SK-N-SH (cell line): ENCODE data around the gene MMS22L. TPM values are rescaled to one million over a fixed set of nuclear protein-coding genes. Genes with fewer than 3 reads are reported as not detected.

Source experiments
- CTCF ChIA-PET: fragments of 300-600, 350-600 bp; formaldehyde crosslinking; extraction: SDS; loops from one replicate; lab custom pipeline; 2021; lab: Yijun Ruan, JAX
- POLR2A ChIA-PET: fragments of 350-600 bp; sonication (Branson Sonifier 250); formaldehyde crosslinking; extraction: SDS; loops from one replicate; lab custom pipeline; 2020; ENCODE audit warnings: antibody characterized with exemption, inconsistent platforms; lab: Yijun Ruan, JAX
- DNase-seq: peaks from one replicate; pipeline ENCODE4 v3.0.0; 2012
- H2AFZ ChIP-seq: fragments of 200-600 bp; sonication (generic); 2 replicates; pipeline ENCODE4 v1.8.1; 2016; ENCODE audit warnings: antibody characterized with exemption, mild to moderate bottlenecking, low read depth
- H3F3A ChIP-seq: fragments of 200-600 bp; sonication (generic); replicated peaks from 2 replicates; pipeline ENCODE3; 2016; ENCODE audit warnings: antibody characterized with exemption, mild to moderate bottlenecking; ENCODE audit not compliant: insufficient read depth
- H3K27ac ChIP-seq, 2 experiments: fragments of 200-500 bp in 1 of 2; fragments of 200-600 bp in 1 of 2; sonication (Bioruptor generic) in 1 of 2; sonication (generic), shearing (Covaris generic) in 1 of 2; 2 replicates each; pipeline versions ENCODE4 v1.5.1 to v1.6.1; 2014 to 2016; ENCODE audit warnings: low read depth in 2 of 2, inconsistent platforms in 1 of 2, low read length in 1 of 2, mild to moderate bottlenecking in 1 of 2, mixed read lengths in 1 of 2
- H3K27me3 ChIP-seq: fragments of 200-600 bp; sonication (generic), shearing (Covaris generic); 2 replicates; pipeline ENCODE4 v1.6.1; 2016; ENCODE audit warnings: mixed run types; ENCODE audit not compliant: insufficient read depth
- H3K36me3 ChIP-seq, 2 experiments: fragments of 200-500 bp in 1 of 2; fragments of 200-600 bp in 1 of 2; sonication (Bioruptor generic) in 1 of 2; sonication (generic) in 1 of 2; replicated peaks in 1 of 2; 2 replicates each; pipeline versions ENCODE3 to v1.5.1; 2014 to 2016; ENCODE audit warnings: low read length in 1 of 2, mild to moderate bottlenecking in 1 of 2; ENCODE audit not compliant: insufficient read depth in 2 of 2, control insufficient read depth in 1 of 2
- H3K4me1 ChIP-seq, 2 experiments: fragments of 200-500 bp in 1 of 2; fragments of 200-600 bp in 1 of 2; sonication (Bioruptor generic) in 1 of 2; sonication (generic), shearing (Covaris generic) in 1 of 2; 2 replicates each; pipeline versions ENCODE4 v1.5.1 to v1.6.1; 2014 to 2016; ENCODE audit warnings: low read depth in 1 of 2, low read length in 1 of 2, mixed run types in 1 of 2; ENCODE audit not compliant: insufficient read depth in 2 of 2, control insufficient read depth in 1 of 2
- H3K4me2 ChIP-seq: fragments of 200-600 bp; sonication (generic), shearing (Covaris generic); 2 replicates; pipeline ENCODE4 v1.6.1; 2017; ENCODE audit warnings: mixed run types
- H3K4me3 ChIP-seq, 2 experiments: fragments of 200-500 bp in 1 of 2; fragments of 200-600 bp in 1 of 2; sonication (Bioruptor generic) in 1 of 2; sonication (generic), shearing (Covaris generic) in 1 of 2; 2 replicates each; pipeline versions ENCODE4 v1.5.1 to v1.8.1; 2014 to 2016; ENCODE audit warnings: low read depth in 2 of 2, inconsistent platforms in 1 of 2, low read length in 1 of 2, mild to moderate bottlenecking in 1 of 2, mixed read lengths in 1 of 2, moderate library complexity in 1 of 2
- H3K79me2 ChIP-seq: fragments of 200-600 bp; sonication (generic); 2 replicates; pipeline ENCODE4 v1.8.1; 2017; ENCODE audit warnings: mild to moderate bottlenecking; ENCODE audit not compliant: insufficient read depth
- H3K9ac ChIP-seq: fragments of 200-600 bp; sonication (generic); 2 replicates; pipeline ENCODE4 v1.6.1; 2017; ENCODE audit warnings: mixed run types
- H3K9me2 ChIP-seq: fragments of 200-600 bp; sonication (generic); 2 replicates; pipeline ENCODE4 v1.6.1; 2017; ENCODE audit warnings: mixed run types
- H3K9me3 ChIP-seq: fragments of 200-600 bp; sonication (generic); 2 replicates; pipeline ENCODE4 v1.6.1; 2017; ENCODE audit warnings: mixed run types, mild to moderate bottlenecking, moderate library complexity
- H4K20me1 ChIP-seq: fragments of 200-600 bp; sonication (generic); 2 replicates; pipeline ENCODE4 v1.6.1; 2017; ENCODE audit warnings: mild to moderate bottlenecking, mixed run types; ENCODE audit not compliant: insufficient read depth
- ELF1 ChIP-seq: IDR thresholded peaks from 2 replicates; pipeline ENCODE4 v1.4.0; 2012
- EP300 ChIP-seq, 2 experiments: IDR thresholded peaks; 2 replicates each; pipeline versions ENCODE4 v1.4.0 to v1.6.1; 2012; ENCODE audit warnings: borderline replicate concordance in 1 of 2, low read depth in 1 of 2, low read length in 1 of 2
- FOXJ3 ChIP-seq: sonication (generic); formaldehyde crosslinking; IDR thresholded peaks from 2 replicates; pipeline ENCODE4 v1.5.1; 2020; ENCODE audit warnings: mild to moderate bottlenecking, missing genetic modification reagents
- GABPA ChIP-seq: IDR thresholded peaks from 2 replicates; pipeline ENCODE4 v1.4.0; 2012; ENCODE audit warnings: low read depth, mild to moderate bottlenecking
- GATA2 ChIP-seq: sonication (generic); formaldehyde crosslinking; IDR thresholded peaks from 2 replicates; pipeline ENCODE4 v1.5.0; 2020; ENCODE audit warnings: mild to moderate bottlenecking, missing genetic modification reagents
- MEF2A ChIP-seq: IDR thresholded peaks from 2 replicates; pipeline ENCODE4 v1.4.0; 2012; ENCODE audit warnings: low read depth, borderline replicate concordance
- NFIC ChIP-seq: IDR thresholded peaks from 2 replicates; pipeline ENCODE4 v1.4.0; 2012; ENCODE audit warnings: borderline replicate concordance
- RAD21 ChIP-seq: IDR thresholded peaks from 2 replicates; pipeline ENCODE4 v1.6.1; 2012; ENCODE audit warnings: mild to moderate bottlenecking, low read length
- SIN3A ChIP-seq: IDR thresholded peaks from 2 replicates; pipeline ENCODE4 v1.6.1; 2012; ENCODE audit warnings: low read depth, mild to moderate bottlenecking, low read length, moderate library complexity, borderline replicate concordance
- SMC3 ChIP-seq: IDR thresholded peaks from 2 replicates; pipeline ENCODE4 v1.6.1; 2012; ENCODE audit warnings: low read depth, low read length, improper control_type of control experiment
- TEAD4 ChIP-seq: IDR thresholded peaks from 2 replicates; pipeline ENCODE4 v1.4.0; 2012; ENCODE audit warnings: mild to moderate bottlenecking, borderline replicate concordance; ENCODE audit not compliant: insufficient read depth
- WGBS: methylation state at CpG from one replicate; pipeline ENCODE4 v1.1.6; 2017; ENCODE audit warnings: low lambda C conversion rate; 5-methylcytosine and 5-hydroxymethylcytosine counted together
- polyA plus RNA-seq, 3 experiments: library from polyadenylated mRNA; depleted of rRNA; stranded (reverse); fragments of >200 nt; gene quantifications; 2 replicates each; pipeline ENCODE4 v1.2.3, GENCODE V29; 2012
- TF ChIP-seq, protein P1 (sequence below): IDR thresholded peaks from 2 replicates; pipeline ENCODE4 v1.4.0; 2012; ENCODE audit warnings: low read depth
- TF ChIP-seq, protein P2 (sequence below): IDR thresholded peaks from 2 replicates; pipeline ENCODE4 v1.6.1; 2012; ENCODE audit warnings: mild to moderate bottlenecking, low read depth, low read length, moderate library complexity
- TF ChIP-seq, protein P3 (sequence below): fragments of 150-350 bp; IDR thresholded peaks from 2 replicates; pipeline ENCODE4 v1.6.1; 2017; ENCODE audit warnings: antibody characterized with exemption, low read length, low read depth, borderline replicate concordance
- TF ChIP-seq, protein P4 (sequence below): IDR thresholded peaks from 2 replicates; pipeline ENCODE4 v1.4.0; 2012; ENCODE audit warnings: low read depth, borderline replicate concordance

Gene MMS22L
- polyA plus RNA-seq, 1 of the 3 experiments (the other 2 are of a cell fraction) = 4.3 TPM

DNA sequence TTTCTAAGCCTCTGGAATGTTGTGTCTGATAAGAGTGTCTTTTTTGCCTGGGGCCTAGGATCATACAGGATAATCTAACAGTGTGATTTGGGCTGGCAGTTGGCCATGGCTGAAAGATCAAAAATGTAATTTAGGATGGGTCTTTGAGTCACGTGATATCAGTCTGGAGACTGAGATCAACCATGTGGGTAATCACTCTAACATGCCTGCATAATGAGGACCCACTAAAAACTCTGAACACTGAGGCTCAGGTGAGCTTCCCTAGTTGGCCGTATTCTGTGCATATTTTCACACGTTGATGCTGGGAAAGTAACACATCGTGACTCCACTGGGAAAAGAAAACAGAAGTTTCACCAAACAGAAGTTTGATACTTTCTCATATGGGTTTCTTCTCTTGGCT lies 6.3 kb upstream of the MMS22L start:
- 75% methylated on average over 4 of the region's 4 CpGs for whole genome bisulfite sequencing
- no peak overlapping the region for H3K27ac ChIP-seq
- H3K9me3 ChIP-seq = no peaks in the 10 kb centered on the region
- no peaks in the 10 kb centered on the region for H3K27me3 ChIP-seq
- POLR2A ChIA-PET = no interaction called here
- no peak for DNase-seq
- TF ChIP-seq SIN3A = no peak
- TF ChIP-seq TEAD4 = no peak
- TF ChIP-seq GABPA = no peak
- TF ChIP-seq, protein P1, sequence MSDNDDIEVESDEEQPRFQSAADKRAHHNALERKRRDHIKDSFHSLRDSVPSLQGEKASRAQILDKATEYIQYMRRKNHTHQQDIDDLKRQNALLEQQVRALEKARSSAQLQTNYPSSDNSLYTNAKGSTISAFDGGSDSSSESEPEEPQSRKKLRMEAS = no peak
- TF ChIP-seq, protein P2, sequence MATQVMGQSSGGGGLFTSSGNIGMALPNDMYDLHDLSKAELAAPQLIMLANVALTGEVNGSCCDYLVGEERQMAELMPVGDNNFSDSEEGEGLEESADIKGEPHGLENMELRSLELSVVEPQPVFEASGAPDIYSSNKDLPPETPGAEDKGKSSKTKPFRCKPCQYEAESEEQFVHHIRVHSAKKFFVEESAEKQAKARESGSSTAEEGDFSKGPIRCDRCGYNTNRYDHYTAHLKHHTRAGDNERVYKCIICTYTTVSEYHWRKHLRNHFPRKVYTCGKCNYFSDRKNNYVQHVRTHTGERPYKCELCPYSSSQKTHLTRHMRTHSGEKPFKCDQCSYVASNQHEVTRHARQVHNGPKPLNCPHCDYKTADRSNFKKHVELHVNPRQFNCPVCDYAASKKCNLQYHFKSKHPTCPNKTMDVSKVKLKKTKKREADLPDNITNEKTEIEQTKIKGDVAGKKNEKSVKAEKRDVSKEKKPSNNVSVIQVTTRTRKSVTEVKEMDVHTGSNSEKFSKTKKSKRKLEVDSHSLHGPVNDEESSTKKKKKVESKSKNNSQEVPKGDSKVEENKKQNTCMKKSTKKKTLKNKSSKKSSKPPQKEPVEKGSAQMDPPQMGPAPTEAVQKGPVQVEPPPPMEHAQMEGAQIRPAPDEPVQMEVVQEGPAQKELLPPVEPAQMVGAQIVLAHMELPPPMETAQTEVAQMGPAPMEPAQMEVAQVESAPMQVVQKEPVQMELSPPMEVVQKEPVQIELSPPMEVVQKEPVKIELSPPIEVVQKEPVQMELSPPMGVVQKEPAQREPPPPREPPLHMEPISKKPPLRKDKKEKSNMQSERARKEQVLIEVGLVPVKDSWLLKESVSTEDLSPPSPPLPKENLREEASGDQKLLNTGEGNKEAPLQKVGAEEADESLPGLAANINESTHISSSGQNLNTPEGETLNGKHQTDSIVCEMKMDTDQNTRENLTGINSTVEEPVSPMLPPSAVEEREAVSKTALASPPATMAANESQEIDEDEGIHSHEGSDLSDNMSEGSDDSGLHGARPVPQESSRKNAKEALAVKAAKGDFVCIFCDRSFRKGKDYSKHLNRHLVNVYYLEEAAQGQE = no peak
- no peak for TF ChIP-seq RAD21
- TF ChIP-seq NFIC = no peak
- TF ChIP-seq SMC3 = no peak
- no peak for TF ChIP-seq FOXJ3 (CRISPR knock-in tag)
- TF ChIP-seq EP300 (IDR thresholded peaks at IDR 0.05; ENCODE audit: borderline replicate concordance in 1 of 2, low read depth in 1 of 2, low read length in 1 of 2) = no peak
- TF ChIP-seq, protein P3, sequence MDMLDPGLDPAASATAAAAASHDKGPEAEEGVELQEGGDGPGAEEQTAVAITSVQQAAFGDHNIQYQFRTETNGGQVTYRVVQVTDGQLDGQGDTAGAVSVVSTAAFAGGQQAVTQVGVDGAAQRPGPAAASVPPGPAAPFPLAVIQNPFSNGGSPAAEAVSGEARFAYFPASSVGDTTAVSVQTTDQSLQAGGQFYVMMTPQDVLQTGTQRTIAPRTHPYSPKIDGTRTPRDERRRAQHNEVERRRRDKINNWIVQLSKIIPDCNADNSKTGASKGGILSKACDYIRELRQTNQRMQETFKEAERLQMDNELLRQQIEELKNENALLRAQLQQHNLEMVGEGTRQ = no peak
- no peak for TF ChIP-seq GATA2 (CRISPR knock-in tag)
- no peak for TF ChIP-seq MEF2A
- TF ChIP-seq ELF1 = no peak
- TF ChIP-seq, protein P4, sequence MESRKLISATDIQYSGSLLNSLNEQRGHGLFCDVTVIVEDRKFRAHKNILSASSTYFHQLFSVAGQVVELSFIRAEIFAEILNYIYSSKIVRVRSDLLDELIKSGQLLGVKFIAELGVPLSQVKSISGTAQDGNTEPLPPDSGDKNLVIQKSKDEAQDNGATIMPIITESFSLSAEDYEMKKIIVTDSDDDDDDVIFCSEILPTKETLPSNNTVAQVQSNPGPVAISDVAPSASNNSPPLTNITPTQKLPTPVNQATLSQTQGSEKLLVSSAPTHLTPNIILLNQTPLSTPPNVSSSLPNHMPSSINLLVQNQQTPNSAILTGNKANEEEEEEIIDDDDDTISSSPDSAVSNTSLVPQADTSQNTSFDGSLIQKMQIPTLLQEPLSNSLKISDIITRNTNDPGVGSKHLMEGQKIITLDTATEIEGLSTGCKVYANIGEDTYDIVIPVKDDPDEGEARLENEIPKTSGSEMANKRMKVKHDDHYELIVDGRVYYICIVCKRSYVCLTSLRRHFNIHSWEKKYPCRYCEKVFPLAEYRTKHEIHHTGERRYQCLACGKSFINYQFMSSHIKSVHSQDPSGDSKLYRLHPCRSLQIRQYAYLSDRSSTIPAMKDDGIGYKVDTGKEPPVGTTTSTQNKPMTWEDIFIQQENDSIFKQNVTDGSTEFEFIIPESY = no peak
- H3K4me1 ChIP-seq = no peaks in the 10 kb centered on the region
- no peak overlapping the region for H3K9ac ChIP-seq
- no peak overlapping the region for H3K4me3 ChIP-seq
- CTCF ChIA-PET = no interaction called here
- no peaks in the 10 kb centered on the region for H3K36me3 ChIP-seq
- H3K4me2 ChIP-seq = no peak overlapping the region
- H3K79me2 ChIP-seq = no peaks in the 10 kb centered on the region
- H2AFZ ChIP-seq = no peak overlapping the region
- H4K20me1 ChIP-seq = no peaks in the 10 kb centered on the region
- no peaks in the 10 kb centered on the region for H3K9me2 ChIP-seq
- H3F3A ChIP-seq = no peaks in the 10 kb centered on the region
